NB4 (cell line): Measurements from ENCODE around the gene AP3S2.

Experiments
- POLR2A ChIP-seq: IDR thresholded peaks from 2 replicates; pipeline ENCODE4 v1.6.1; 2011; ENCODE audit warnings: mild to moderate bottlenecking; ENCODE audit not compliant: insufficient read length; ENCODE audit errors: extremely low read depth
- TF ChIP-seq, protein P1 (sequence below): IDR thresholded peaks from one replicate; pipeline ENCODE4 v1.5.1; 2012; ENCODE audit warnings: low read depth, low read length

GRCh38 chr15:89822611-89822950, 71.2 kb downstream of the AP3S2 start:
- no peak for TF ChIP-seq POLR2A
- TF ChIP-seq, protein P1, sequence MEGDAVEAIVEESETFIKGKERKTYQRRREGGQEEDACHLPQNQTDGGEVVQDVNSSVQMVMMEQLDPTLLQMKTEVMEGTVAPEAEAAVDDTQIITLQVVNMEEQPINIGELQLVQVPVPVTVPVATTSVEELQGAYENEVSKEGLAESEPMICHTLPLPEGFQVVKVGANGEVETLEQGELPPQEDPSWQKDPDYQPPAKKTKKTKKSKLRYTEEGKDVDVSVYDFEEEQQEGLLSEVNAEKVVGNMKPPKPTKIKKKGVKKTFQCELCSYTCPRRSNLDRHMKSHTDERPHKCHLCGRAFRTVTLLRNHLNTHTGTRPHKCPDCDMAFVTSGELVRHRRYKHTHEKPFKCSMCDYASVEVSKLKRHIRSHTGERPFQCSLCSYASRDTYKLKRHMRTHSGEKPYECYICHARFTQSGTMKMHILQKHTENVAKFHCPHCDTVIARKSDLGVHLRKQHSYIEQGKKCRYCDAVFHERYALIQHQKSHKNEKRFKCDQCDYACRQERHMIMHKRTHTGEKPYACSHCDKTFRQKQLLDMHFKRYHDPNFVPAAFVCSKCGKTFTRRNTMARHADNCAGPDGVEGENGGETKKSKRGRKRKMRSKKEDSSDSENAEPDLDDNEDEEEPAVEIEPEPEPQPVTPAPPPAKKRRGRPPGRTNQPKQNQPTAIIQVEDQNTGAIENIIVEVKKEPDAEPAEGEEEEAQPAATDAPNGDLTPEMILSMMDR: no peak
